H1 (cell line): Measurements from ENCODE around the gene EPG5. TPM values are rescaled to one million over a fixed set of nuclear protein-coding genes. Genes with fewer than 3 reads are reported as not detected.

Experiments used
- CTCF ChIA-PET: fragments of 300-600 bp; sonication (Branson Sonifier 250); formaldehyde crosslinking; loops from one replicate; lab custom pipeline; 2021; ENCODE audit not compliant: partially characterized antibody; lab: Charles Lee
- POLR2A ChIA-PET: fragments of 300-600 bp; sonication (Branson Sonifier 250); formaldehyde crosslinking; loops from one replicate; lab custom pipeline; 2021; ENCODE audit warnings: inconsistent platforms; ENCODE audit not compliant: partially characterized antibody; lab: Charles Lee
- DNase-seq, 2 experiments: peaks; one replicate each; pipeline versions ENCODE4 v3.0.0 to v3.0.0-alpha.2; 2010 to 2022; ENCODE audit warnings: low spot score in 2 of 2, low read depth in 1 of 2, mixed read lengths in 1 of 2
- FAIRE-seq: peaks from 2 replicates; lab custom pipeline; 2011; peaks lifted over from hg19 to GRCh38; lab: Jason Lieb, UNC
- H2AFZ ChIP-seq: 2 replicates; pipeline ENCODE4 v1.8.1; 2012; ENCODE audit warnings: low read length, inconsistent platforms
- H2AK5ac ChIP-seq: 2 replicates; pipeline ENCODE4 v1.6.1; 2013; ENCODE audit warnings: low read depth, low read length
- H2BK120ac ChIP-seq: replicated peaks from 2 replicates; pipeline ENCODE3; 2013; ENCODE audit warnings: low read depth, low read length, inconsistent platforms
- H2BK12ac ChIP-seq: 2 replicates; pipeline ENCODE4 v1.6.1; 2013; ENCODE audit warnings: low read depth, low read length
- H2BK15ac ChIP-seq: 2 replicates; pipeline ENCODE4 v1.6.1; 2013; ENCODE audit warnings: low read length
- H2BK20ac ChIP-seq: 2 replicates; pipeline ENCODE4 v1.6.1; 2013; ENCODE audit warnings: low read length
- H2BK5ac ChIP-seq: 2 replicates; pipeline ENCODE4 v1.6.1; 2013; ENCODE audit warnings: low read depth, low read length
- H3K14ac ChIP-seq: 2 replicates; pipeline ENCODE4 v1.6.1; 2013; ENCODE audit warnings: inconsistent platforms; ENCODE audit not compliant: insufficient read length
- H3K18ac ChIP-seq: 2 replicates; pipeline ENCODE4 v1.6.1; 2013; ENCODE audit warnings: low read length; ENCODE audit errors: extremely low read depth
- H3K23ac ChIP-seq: 2 replicates; pipeline ENCODE4 v1.6.1; 2013; ENCODE audit warnings: inconsistent platforms; ENCODE audit not compliant: insufficient read length
- H3K23me2 ChIP-seq: 2 replicates; pipeline ENCODE4 v1.6.1; 2013; ENCODE audit warnings: low read depth, low read length
- H3K27ac ChIP-seq: 2 replicates; pipeline ENCODE4 v1.6.1; 2011; ENCODE audit warnings: low read depth, low read length, inconsistent platforms
- H3K27me3 ChIP-seq, 4 experiments: replicated peaks in 1 of 4; 1 replicate in 1 of 4; 2 replicates in 3 of 4; pipeline versions ENCODE4 v1.6.1 to v1.8.1; 2011 to 2013; ENCODE audit warnings: low read length in 3 of 4, mild to moderate bottlenecking in 3 of 4, inconsistent platforms in 2 of 4, mixed read lengths in 2 of 4, moderate library complexity in 1 of 4; ENCODE audit not compliant: control insufficient read depth in 3 of 4, insufficient read depth in 3 of 4; ENCODE audit errors: extremely low read depth in 1 of 4
- H3K36me3 ChIP-seq, 4 experiments: 2 replicates each; pipeline versions ENCODE4 v1.6.1 to v1.8.1; 2011 to 2013; ENCODE audit warnings: mild to moderate bottlenecking in 4 of 4, low read length in 3 of 4, moderate library complexity in 2 of 4, control low read depth in 1 of 4, inconsistent platforms in 1 of 4; ENCODE audit not compliant: insufficient read depth in 4 of 4, control insufficient read depth in 2 of 4
- H3K4ac ChIP-seq: replicated peaks from 2 replicates; pipeline ENCODE3; 2013; ENCODE audit warnings: low read length, low read depth, mixed read lengths, inconsistent platforms; ENCODE audit not compliant: insufficient read length
- H3K4me1 ChIP-seq, 4 experiments: replicated peaks in 1 of 4; 1 replicate in 1 of 4; 2 replicates in 3 of 4; pipeline versions ENCODE4 v1.6.1 to v1.8.1; 2011 to 2013; ENCODE audit warnings: low read length in 3 of 4, inconsistent platforms in 2 of 4, mixed read lengths in 1 of 4; ENCODE audit not compliant: insufficient read depth in 4 of 4, control insufficient read depth in 3 of 4
- H3K4me2 ChIP-seq, 2 experiments: 2 replicates each; pipeline versions ENCODE4 v1.6.1 to v1.8.1; 2011 to 2013; ENCODE audit warnings: low read depth in 2 of 2, low read length in 2 of 2, control low read depth in 1 of 2, inconsistent platforms in 1 of 2, mild to moderate bottlenecking in 1 of 2; ENCODE audit not compliant: insufficient read depth in 1 of 2
- H3K4me3 ChIP-seq, 4 experiments: fragments of 200-600, 300-600 bp in 1 of 4; sonication (generic), shearing (Covaris generic), sonication (Bioruptor Twin) in 1 of 4; 2 replicates each; pipeline versions ENCODE4 v1.5.1 to v1.8.1; 2011 to 2016; ENCODE audit warnings: low read length in 4 of 4, low read depth in 3 of 4, control low read depth in 2 of 4, inconsistent platforms in 2 of 4, mild to moderate bottlenecking in 2 of 4, mixed read lengths in 1 of 4, moderate library complexity in 1 of 4; ENCODE audit not compliant: insufficient read depth in 2 of 4; ENCODE audit errors: extremely low read depth in 1 of 4
- H3K56ac ChIP-seq: replicated peaks from 2 replicates; pipeline ENCODE3; 2013; ENCODE audit warnings: low read depth, mild to moderate bottlenecking, mixed read lengths, low read length, inconsistent platforms; ENCODE audit not compliant: insufficient read length
- H3K79me1 ChIP-seq: 2 replicates; pipeline ENCODE4 v1.6.1; 2013; ENCODE audit warnings: low read depth, low read length, control low read depth
- H3K79me2 ChIP-seq, 2 experiments: 2 replicates each; pipeline versions ENCODE4 v1.6.1 to v1.8.1; 2012 to 2013; ENCODE audit warnings: low read length in 2 of 2, mild to moderate bottlenecking in 2 of 2, inconsistent platforms in 1 of 2; ENCODE audit not compliant: insufficient read depth in 2 of 2, control insufficient read depth in 1 of 2
- H3K9ac ChIP-seq, 4 experiments: replicated peaks in 1 of 4; 1 replicate in 1 of 4; 2 replicates in 3 of 4; pipeline versions ENCODE4 v1.6.1 to v1.8.1; 2011 to 2013; ENCODE audit warnings: low read depth in 3 of 4, low read length in 3 of 4, control low read depth in 2 of 4, mild to moderate bottlenecking in 2 of 4, moderate library complexity in 2 of 4, inconsistent platforms in 1 of 4; ENCODE audit errors: extremely low read depth in 1 of 4
- H3K9me3 ChIP-seq, 2 experiments: 2 replicates each; pipeline versions ENCODE4 v1.6.1 to v1.8.1; 2012 to 2013; ENCODE audit warnings: mild to moderate bottlenecking in 2 of 2, moderate library complexity in 2 of 2, control low read depth in 1 of 2, inconsistent platforms in 1 of 2, low read depth in 1 of 2, low read length in 1 of 2, mixed read lengths in 1 of 2; ENCODE audit not compliant: insufficient read depth in 2 of 2
- H4K20me1 ChIP-seq, 2 experiments: replicated peaks in 1 of 2; 2 replicates each; pipeline versions ENCODE3 to v1.8.1; 2011 to 2013; ENCODE audit warnings: inconsistent platforms in 2 of 2, low read length in 2 of 2, mild to moderate bottlenecking in 1 of 2; ENCODE audit not compliant: insufficient read depth in 2 of 2, control insufficient read depth in 1 of 2
- H4K5ac ChIP-seq: 2 replicates; pipeline ENCODE4 v1.6.1; 2013; ENCODE audit warnings: low read length, low read depth, mixed read lengths, inconsistent platforms; ENCODE audit not compliant: insufficient read length
- H4K8ac ChIP-seq: 2 replicates; pipeline ENCODE4 v1.8.0; 2013; ENCODE audit warnings: mild to moderate bottlenecking, moderate library complexity, low read length, inconsistent platforms; ENCODE audit not compliant: insufficient read depth; ENCODE audit errors: extremely low read depth
- H4K91ac ChIP-seq: replicated peaks from 2 replicates; pipeline ENCODE3; 2013; ENCODE audit warnings: low read length, mixed read lengths, inconsistent platforms; ENCODE audit not compliant: insufficient read length
- CHD1 ChIP-seq: IDR thresholded peaks from 2 replicates; pipeline ENCODE4 v1.6.1; 2012; ENCODE audit warnings: low read depth, low read length, improper control_type of control experiment
- CHD2 ChIP-seq: IDR thresholded peaks from 2 replicates; pipeline ENCODE4 v1.6.1; 2012; ENCODE audit warnings: low read length, improper control_type of control experiment
- CTCF ChIP-seq, 3 experiments: IDR thresholded peaks; 1 replicate in 2 of 3; 2 replicates in 1 of 3; pipeline versions ENCODE4 v1.5.1 to v1.6.1; 2011; ENCODE audit warnings: low read length in 3 of 3, mild to moderate bottlenecking in 3 of 3, inconsistent platforms in 2 of 3, low read depth in 1 of 3, moderate library complexity in 1 of 3; ENCODE audit not compliant: insufficient read depth in 1 of 3; ENCODE audit errors: control extremely low read depth in 1 of 3
- HDAC6 ChIP-seq: IDR thresholded peaks from one replicate; pipeline ENCODE4 v1.7.1; 2012; ENCODE audit warnings: low read depth, mild to moderate bottlenecking, inconsistent platforms, low read length, moderate library complexity
- JUND ChIP-seq: IDR thresholded peaks from 2 replicates; pipeline ENCODE4 v1.6.1; 2011; ENCODE audit warnings: mild to moderate bottlenecking, improper control_type of control experiment, low read length
- MAFK ChIP-seq: IDR thresholded peaks from 2 replicates; pipeline ENCODE4 v1.6.1; 2012; ENCODE audit warnings: low read depth, mild to moderate bottlenecking, improper control_type of control experiment, low read length
- RAD21 ChIP-seq, 2 experiments: IDR thresholded peaks in 1 of 2; conservative IDR thresholded peaks in 1 of 2; 2 replicates each; pipeline ENCODE4 v1.6.1; 2011; ENCODE audit warnings: low read depth in 2 of 2, low read length in 2 of 2, improper control_type of control experiment in 1 of 2, inconsistent platforms in 1 of 2, mild to moderate bottlenecking in 1 of 2, moderate library complexity in 1 of 2
- RXRA ChIP-seq: IDR thresholded peaks from 2 replicates; pipeline ENCODE4 v1.6.1; 2011; ENCODE audit warnings: low read depth, mild to moderate bottlenecking, low read length, moderate library complexity; ENCODE audit not compliant: insufficient read depth
- WGBS, 2 experiments: shearing (Covaris generic) in 1 of 2; methylation state at CpG; one replicate each; pipeline versions ENCODE4 v1.1.6 to v1.1.7; 2013 to 2015; ENCODE audit warnings: low lambda C conversion rate in 2 of 2, mixed read lengths in 2 of 2, inconsistent platforms in 1 of 2, low coverage in 1 of 2, missing lambda C conversion rate in 1 of 2; ENCODE audit not compliant: insufficient replicate concordance in 2 of 2, insufficient coverage in 1 of 2, insufficient read length in 1 of 2; ENCODE audit errors: extremely low coverage in 1 of 2, missing lambda C conversion rate in 1 of 2; 5-methylcytosine and 5-hydroxymethylcytosine counted together
- polyA plus RNA-seq, 7 experiments: library from polyadenylated mRNA; depleted of rRNA in 3 of 7; stranded (reverse) in 5 of 7; unstranded in 2 of 7; fragments of >200 nt in 5 of 7; fragments of 200-250 nt in 2 of 7; gene quantifications; 1 replicate in 5 of 7; 2 replicates in 1 of 7; 4 replicates in 1 of 7; pipeline versions ENCODE4 v1.2.1 to v1.2.3, GENCODE V29; 2011 to 2013; ENCODE audit warnings: missing spikeins in 2 of 7, mixed read lengths in 2 of 7
- total RNA-seq: library from RNA; stranded (reverse); fragmentation: NEBNext Ultra II Directional; extraction: Animal tissue kit (Norgen Biotek cat#: 25700); gene quantifications from 2 replicates; pipeline ENCODE4 v1.2.1, GENCODE V29; 2021

The EPG5 gene
- total and polyA plus RNA-seq, 2 of the 8 experiments (the other 6 are each of a cell fraction or from before 2014, with no cell fraction given): 14.1 to 18.3 TPM

GRCh38 chr18:46010050-46010449 is 42.9 kb upstream of the EPG5 start:
- no peak overlapping the region for H3K4me3 ChIP-seq
- DNase-seq: no peak
- no peak overlapping the region for H4K5ac ChIP-seq
- ChIA-PET CTCF (interaction anchor here (0.6 to 2.8 kb wide), 4 partner anchors 9 to 130 kb away, joined by 3 to 7 read pairs (median 4); partner anchors contain the start of gene PSTPIP2), POLR2A (interaction anchor here (0.5 kb wide), 1 partner anchor 73 kb away, joined by 3 read pairs; no protein-coding TSS in a partner anchor)
- no peak for FAIRE-seq
- no peaks in the 10 kb centered on the region for H4K20me1 ChIP-seq
- H3K79me2 ChIP-seq: no peaks in the 10 kb centered on the region
- H3K9ac ChIP-seq: no peak overlapping the region
- no peak overlapping the region for H3K18ac ChIP-seq
- no peak overlapping the region for H2AK5ac ChIP-seq
- no peak overlapping the region for H3K27ac ChIP-seq
- no peak overlapping the region for H4K8ac ChIP-seq
- H3K4ac ChIP-seq: no peak overlapping the region
- H3K4me1 ChIP-seq: no peaks in the 10 kb centered on the region
- H3K36me3 ChIP-seq: no peaks in the 10 kb centered on the region
- no peak overlapping the region for H2BK15ac ChIP-seq
- H3K14ac ChIP-seq: no peak overlapping the region
- no peak overlapping the region for H2AFZ ChIP-seq
- H2BK12ac ChIP-seq: no peak overlapping the region
- H2BK20ac ChIP-seq: no peak overlapping the region
- H2BK120ac ChIP-seq: no peak overlapping the region
- no peaks in the 10 kb centered on the region for H3K79me1 ChIP-seq
- 90% methylated on average over 4 of the region's 4 CpGs; no CpG with 5 or more reads in 1 of the 2 experiments for WGBS, 2 experiments
- H3K23me2 ChIP-seq: no peaks in the 10 kb centered on the region
- no peaks in the 10 kb centered on the region for H3K27me3 ChIP-seq
- no peak overlapping the region for H3K4me2 ChIP-seq
- H3K9me3 ChIP-seq: no peaks in the 10 kb centered on the region
- no peak overlapping the region for H3K56ac ChIP-seq
- no peak overlapping the region for H4K91ac ChIP-seq
- no peak overlapping the region for H2BK5ac ChIP-seq
- no peak for TF ChIP-seq RXRA
- no peak for TF ChIP-seq RAD21 (IDR thresholded peaks at IDR 0.05 in 1 of 2, conservative IDR thresholded peaks at IDR 0.05 in 1 of 2; ENCODE audit: low read depth in 2 of 2, low read length in 2 of 2)
- TF ChIP-seq CHD2: no peak
- TF ChIP-seq HDAC6: no peak
- no peak for TF ChIP-seq CHD1
- no peak for TF ChIP-seq JUND
- no peak for TF ChIP-seq CTCF (IDR thresholded peaks at IDR 0.05; ENCODE audit: control extremely low read depth in 1 of 3, insufficient read depth in 1 of 3, low read depth in 1 of 3, low read length in 3 of 3)
- TF ChIP-seq MAFK: no peak
- TF ChIP-seq, all 59 proteins: peak for 0
- no peak overlapping the region for H3K23ac ChIP-seq
